Measurements from ENCODE around the gene HIPK1.

The HIPK1 gene

DNA sequence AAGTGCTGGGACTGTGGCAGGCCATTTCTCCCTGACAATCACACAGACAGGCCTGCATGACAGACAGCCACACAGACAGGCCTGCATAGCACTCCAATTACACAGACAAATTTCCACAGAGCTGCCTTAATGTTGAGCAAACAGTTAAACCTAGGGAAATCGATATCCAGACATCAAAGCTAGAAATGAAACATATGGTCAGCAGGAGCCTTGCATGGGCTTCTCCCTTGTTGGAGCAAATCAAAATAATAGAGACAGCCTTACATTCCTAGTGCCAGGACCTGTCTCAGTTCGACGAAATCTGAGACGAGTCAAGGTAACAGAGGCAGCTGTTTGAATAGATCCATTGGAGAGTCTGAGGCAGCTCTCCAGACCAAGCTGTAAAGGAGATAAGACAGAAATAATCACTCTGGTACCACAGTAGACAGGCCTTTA lies 92.6 kb downstream of the HIPK1 start:
- DNase-seq = peak; percentile 29

- no peak for DNase-seq
Observed at GRCh38 chr1:114022877-114023276, 93.8 kb downstream of the HIPK1 start.

DNA sequence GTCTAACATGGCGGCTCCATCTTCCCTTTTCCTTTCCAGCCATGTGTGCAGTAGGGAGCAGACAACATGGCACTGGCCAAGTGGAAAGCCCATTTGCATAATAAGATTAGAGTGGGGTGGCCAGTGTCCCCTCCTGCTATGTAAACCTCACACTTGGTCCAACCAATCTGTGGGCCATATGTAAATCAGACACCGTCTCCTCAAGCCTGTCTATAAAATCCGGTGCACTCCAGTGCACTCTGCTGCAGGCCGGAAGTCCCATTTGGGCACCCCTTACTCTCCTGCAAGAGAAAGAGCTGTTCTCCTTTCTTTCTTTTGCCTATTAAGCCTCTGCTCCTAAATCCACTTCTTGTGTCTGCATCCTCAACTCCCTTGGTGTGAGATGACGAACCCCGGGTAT lies 94.3 kb downstream of the HIPK1 start:
- peak; percentile 25 for DNase-seq

- DNase-seq = peak; percentile 8
Observed at GRCh38 chr1:114024049-114024448, 94.9 kb downstream of the HIPK1 start.

DNA sequence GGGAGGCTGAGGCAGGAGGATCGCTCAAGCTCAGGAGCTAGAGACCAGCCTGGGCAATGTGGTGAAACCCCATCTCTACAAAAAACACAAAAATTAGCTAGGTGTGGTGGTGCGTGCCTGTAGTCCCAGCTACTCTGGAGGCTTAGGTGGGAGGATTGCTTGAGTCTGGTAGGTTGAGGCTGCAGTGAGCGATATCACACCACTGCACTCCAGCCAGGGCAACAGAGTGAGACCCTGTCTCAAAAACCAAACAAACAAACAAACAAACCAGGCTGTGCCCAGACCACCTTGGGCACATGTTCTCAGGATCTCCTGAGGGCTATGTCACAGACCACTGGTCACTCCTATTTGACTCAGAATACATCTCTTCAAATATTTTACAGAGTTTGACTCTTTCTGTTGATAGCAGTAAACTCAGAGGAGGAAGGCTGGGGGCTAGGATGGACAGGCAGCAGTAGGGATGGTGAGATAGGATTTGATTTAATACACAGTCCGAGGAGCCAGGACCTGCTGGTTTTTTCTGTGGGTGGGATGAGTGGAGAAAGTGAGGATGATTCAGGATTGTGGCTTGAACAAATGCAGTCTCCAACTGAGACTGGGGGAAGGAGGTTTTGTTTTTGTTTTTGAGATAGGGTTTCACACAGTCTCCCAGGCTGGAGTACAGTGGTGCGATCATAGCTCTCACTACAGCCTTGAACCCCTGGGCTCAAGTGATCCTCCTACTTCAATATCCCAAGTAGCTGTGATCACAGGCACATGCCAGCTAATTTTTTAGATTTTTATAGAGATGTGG lies 96.7 kb downstream of the HIPK1 start:
- DNase-seq = no peak

- no peak for DNase-seq
Observed at GRCh38 chr1:114026797-114027196, 97.7 kb downstream of the HIPK1 start.
